ENCODE results near the gene ATXN1. TPM values are rescaled to one million over a fixed set of nuclear protein-coding genes. Genes with fewer than 3 reads are reported as not detected.
"Not testable (repeated sequence)": the region's sequence is repeated elsewhere in the genome, so short reads cannot be mapped to it uniquely, and the experiment has no call there.

Gene ATXN1
- total RNA-seq, 4 donors from 2014 or later, result 48.7 to 166 (median 105) TPM

- Histone ChIP-seq H3K4me1 (peaks cover 0 to 9% (median 2%) of the 10 kb centered on the region in 4 donors), H3K4me3 (no peak overlapping the region), H3K27me3 (no peaks in the 10 kb centered on the region), H3K27ac (no peak overlapping the region), H3K9me3 (no peaks in the 10 kb centered on the region), H3K36me3 (no peaks in the 10 kb centered on the region)
- WGBS, 2 donors (ENCODE audit: low coverage in 1 of 2), result 61 to 96% methylated on average over 3 to 4 of the region's 4 CpGs
- no peak for DNase-seq
- intact Hi-C loops (cut with DNase I; ENCODE audit: low total_unique reads) (no loop called here), in situ Hi-C loops (cut with MboI; ENCODE audit: low pct_ligation_motif_present in 1 of 4, low pct_unique_long_range_greater_than_20kb in 1 of 4, low sequenced_read_pairs in 3 of 4) (no loop called here)
- no peak for TF ChIP-seq POLR2AphosphoS5 (IDR thresholded peaks at IDR 0.05)
- TF ChIP-seq EP300 (IDR thresholded peaks at IDR 0.05; ENCODE audit: low read depth), result no peak
- no peak for TF ChIP-seq CTCF (IDR thresholded peaks at IDR 0.05)
- no peak for TF ChIP-seq POLR2A (IDR thresholded peaks at IDR 0.05)
These were observed 129.2 kb downstream of the ATXN1 start for GRCh38 chr6:16632101-16632500.

GRCh38 chr6:16630026-16630643, 131.1 kb downstream of the ATXN1 start:
- no peaks in the 10 kb centered on the region for H3K36me3 ChIP-seq
- TF ChIP-seq EP300 (IDR thresholded peaks at IDR 0.05; ENCODE audit: low read depth), result no peak
- no peak for TF ChIP-seq POLR2A (IDR thresholded peaks at IDR 0.05)
- TF ChIP-seq POLR2AphosphoS5 (IDR thresholded peaks at IDR 0.05), result no peak
- TF ChIP-seq CTCF (IDR thresholded peaks at IDR 0.05), result no peak
- intact Hi-C loops (cut with DNase I; ENCODE audit: low total_unique reads) (no loop called here), in situ Hi-C loops (cut with MboI; ENCODE audit: low pct_ligation_motif_present in 1 of 4, low pct_unique_long_range_greater_than_20kb in 1 of 4, low sequenced_read_pairs in 3 of 4) (no loop called here)
- peaks cover 0 to 6% (median 2%) of the 10 kb centered on the region in 4 donors for H3K4me1 ChIP-seq
- H3K27me3 ChIP-seq, result no peaks in the 10 kb centered on the region
- DNase-seq, result no peak
- no peak overlapping the region for H3K4me3 ChIP-seq
- H3K27ac ChIP-seq, result no peak overlapping the region
- H3K9me3 ChIP-seq, result no peaks in the 10 kb centered on the region
- WGBS, 2 donors (ENCODE audit: low coverage in 1 of 2), result 95 to 100% methylated on average over 1 to 4 of the region's 4 CpGs

- H3K27ac ChIP-seq; H3K9me3 ChIP-seq; H3K4me1 ChIP-seq; in situ Hi-C loops (cut with MboI; ENCODE audit: low pct_ligation_motif_present in 1 of 4, low pct_unique_long_range_greater_than_20kb in 1 of 4, low sequenced_read_pairs in 3 of 4); H3K4me3 ChIP-seq; DNase-seq; H3K27me3 ChIP-seq; intact Hi-C loops (cut with DNase I; ENCODE audit: low total_unique reads); H3K36me3 ChIP-seq: not testable (repeated sequence)
- 90 to 96% methylated on average over 1 of the region's 1 CpG for WGBS, 2 donors (ENCODE audit: low coverage in 1 of 2)
These were observed 132.7 kb downstream of the ATXN1 start for GRCh38 chr6:16628580-16628979.

GRCh38 chr6:16626650-16627049, 134.6 kb downstream of the ATXN1 start:
- H3K4me3 ChIP-seq, result no peak overlapping the region
- H3K36me3 ChIP-seq, result no peaks in the 10 kb centered on the region
- no peaks in the 10 kb centered on the region for H3K4me1 ChIP-seq
- in situ Hi-C loops (cut with MboI; ENCODE audit: low pct_ligation_motif_present in 1 of 4, low pct_unique_long_range_greater_than_20kb in 1 of 4, low sequenced_read_pairs in 3 of 4) (no loop called here), intact Hi-C loops (cut with DNase I; ENCODE audit: low total_unique reads) (no loop called here)
- 80 to 92% methylated on average over 1 to 2 of the region's 2 CpGs for WGBS, 2 donors (ENCODE audit: low coverage in 1 of 2)
- no peak overlapping the region for H3K27ac ChIP-seq
- no peaks in the 10 kb centered on the region for H3K27me3 ChIP-seq
- TF ChIP-seq EP300 (IDR thresholded peaks at IDR 0.05; ENCODE audit: low read depth) (no peak), POLR2A (IDR thresholded peaks at IDR 0.05) (no peak), CTCF (IDR thresholded peaks at IDR 0.05) (no peak), POLR2AphosphoS5 (IDR thresholded peaks at IDR 0.05) (no peak)
- no peaks in the 10 kb centered on the region for H3K9me3 ChIP-seq
- no peak for DNase-seq

All from transverse colon (tissue), 4 donors.